DOHH2 (cell line): ENCODE results near the gene MGAT5.

Experiments used
- H3F3A ChIP-seq: fragments of 200-600 bp; sonication (generic), shearing (Covaris generic); 2 replicates; pipeline ENCODE4 v1.6.0; 2016; ENCODE audit warnings: antibody characterized with exemption, mild to moderate bottlenecking; ENCODE audit not compliant: control insufficient read depth, insufficient read depth
- H3K27ac ChIP-seq: fragments of 200-600 bp; sonication (generic); 2 replicates; pipeline ENCODE4 v1.5.1; 2014; ENCODE audit warnings: low read depth, mild to moderate bottlenecking, low read length, moderate library complexity
- H3K27me3 ChIP-seq: fragments of 200-600 bp; sonication (generic); 2 replicates; pipeline ENCODE4 v1.6.1; 2014; ENCODE audit warnings: mild to moderate bottlenecking, low read length, mixed read lengths; ENCODE audit not compliant: control insufficient read depth
- H3K36me3 ChIP-seq: fragments of 200-600 bp; sonication (generic); 2 replicates; pipeline ENCODE4 v1.6.1; 2014; ENCODE audit warnings: mild to moderate bottlenecking, low read length, moderate library complexity, mixed read lengths; ENCODE audit not compliant: control insufficient read depth
- H3K4me1 ChIP-seq: fragments of 200-600 bp; sonication (generic); 2 replicates; pipeline ENCODE4 v1.6.1; 2014; ENCODE audit warnings: mild to moderate bottlenecking, low read length, mixed read lengths; ENCODE audit not compliant: control insufficient read depth
- H3K4me2 ChIP-seq: fragments of 200-600 bp; sonication (generic); 2 replicates; pipeline ENCODE4 v1.6.0; 2014; ENCODE audit warnings: mild to moderate bottlenecking, low read length, moderate library complexity
- H3K4me3 ChIP-seq: fragments of 200-600 bp; sonication (generic); 2 replicates; pipeline ENCODE4 v1.5.1; 2014; ENCODE audit warnings: mild to moderate bottlenecking, low read length, mixed read lengths
- H3K79me2 ChIP-seq: fragments of 200-600 bp; sonication (generic); 2 replicates; pipeline ENCODE4 v1.6.1; 2014; ENCODE audit warnings: mild to moderate bottlenecking, low read length, mixed read lengths; ENCODE audit not compliant: control insufficient read depth
- H3K9me2 ChIP-seq: fragments of 200-600 bp; sonication (generic); replicated peaks from 2 replicates; pipeline ENCODE4 v1.6.1; 2014; ENCODE audit warnings: mild to moderate bottlenecking, low read length, mixed read lengths; ENCODE audit not compliant: control insufficient read depth
- H3K9me3 ChIP-seq: fragments of 200-600 bp; sonication (generic); 2 replicates; pipeline ENCODE4 v1.6.1; 2014; ENCODE audit warnings: antibody characterized with exemption, low read length, mixed read lengths; ENCODE audit not compliant: control insufficient read depth, insufficient read depth
- H4K20me1 ChIP-seq: fragments of 200-600 bp; sonication (generic); 2 replicates; pipeline ENCODE4 v1.6.0; 2014; ENCODE audit warnings: low read depth, mild to moderate bottlenecking, antibody characterized with exemption, low read length, moderate library complexity; ENCODE audit not compliant: control insufficient read depth, insufficient read depth
- CTCF ChIP-seq: fragments of 200-600 bp; sonication (generic); IDR thresholded peaks from one replicate; pipeline ENCODE4 v1.5.1; 2014; ENCODE audit warnings: antibody characterized with exemption, mild to moderate bottlenecking, low read depth, low read length; ENCODE audit not compliant: poor library complexity, severe bottlenecking
- EZH2phosphoT487 ChIP-seq: fragments of 200-600 bp; sonication (generic); IDR thresholded peaks from 2 replicates; pipeline ENCODE4 v1.6.1; 2017; ENCODE audit warnings: borderline replicate concordance, mild to moderate bottlenecking, antibody characterized with exemption, low read length, moderate library complexity, mixed read lengths

Gene MGAT5

GRCh38 chr2:134301099-134301927, 47.4 kb downstream of the MGAT5 start:
- peaks cover 21% of the 10 kb centered on the region for H3K36me3 ChIP-seq
- no peaks in the 10 kb centered on the region for H3K9me3 ChIP-seq
- H3F3A ChIP-seq: no peaks in the 10 kb centered on the region; the same call in 1 of the 2 replicates
- no peaks in the 10 kb centered on the region for H4K20me1 ChIP-seq
- H3K4me2 ChIP-seq: no peak overlapping the region
- H3K4me3 ChIP-seq: no peak overlapping the region
- no peaks in the 10 kb centered on the region for H3K27me3 ChIP-seq
- H3K79me2 ChIP-seq: peaks cover 50% of the 10 kb centered on the region
- H3K9me2 ChIP-seq: no peaks in the 10 kb centered on the region
- peaks cover 27% of the 10 kb centered on the region for H3K4me1 ChIP-seq
- no peak for TF ChIP-seq CTCF
- H3K27ac ChIP-seq: no peak overlapping the region

GRCh38 chr2:134301928-134302260, 48.0 kb downstream of the MGAT5 start:
- Histone ChIP-seq H3K4me3 (no peak overlapping the region), H3K9me3 (no peaks in the 10 kb centered on the region), H3K79me2 (peaks cover 49% of the 10 kb centered on the region), H3K4me1 (peaks cover 21% of the 10 kb centered on the region), H3K9me2 (no peaks in the 10 kb centered on the region), H3K4me2 (no peak overlapping the region), H3K27ac (no peak overlapping the region), H3F3A (no peaks in the 10 kb centered on the region), H3K36me3 (peaks cover 21% of the 10 kb centered on the region), H3K27me3 (no peaks in the 10 kb centered on the region), H4K20me1 (no peaks in the 10 kb centered on the region)
- TF ChIP-seq CTCF (no peak), EZH2phosphoT487 (no peak)

GRCh38 chr2:134304394-134305108, 50.7 kb downstream of the MGAT5 start:
- TF ChIP-seq CTCF (no peak), EZH2phosphoT487 (no peak)
- Histone ChIP-seq H3K79me2 (peaks cover 58% of the 10 kb centered on the region), H3K27ac (no peak overlapping the region), H3K4me3 (no peak overlapping the region), H3K4me2 (no peak overlapping the region), H3K9me2 (no peaks in the 10 kb centered on the region), H3K9me3 (no peaks in the 10 kb centered on the region; the same call in 1 of the 2 replicates), H3F3A (no peaks in the 10 kb centered on the region), H3K27me3 (no peaks in the 10 kb centered on the region), H3K4me1 (peaks cover 23% of the 10 kb centered on the region), H3K36me3 (peaks cover 18% of the 10 kb centered on the region), H4K20me1 (no peaks in the 10 kb centered on the region)
